Testis (tissue), 3 donors: ENCODE measurements around the gene RASL11B. TPM values are rescaled to one million over a fixed set of nuclear protein-coding genes. Genes with fewer than 3 reads are reported as not detected.

Source experiments
- DNase-seq: peaks from one replicate; pipeline ENCODE4 v3.0.0-alpha.2; 2019
- H3K27ac ChIP-seq, 2 donors: fragments of 200-600 bp; sonication (generic); one replicate each; pipeline ENCODE4 v1.5.1; 2019
- H3K27me3 ChIP-seq: fragments of 200-600 bp; sonication (generic); one replicate; pipeline ENCODE4 v1.5.1; 2019
- H3K36me3 ChIP-seq: fragments of 200-600 bp; sonication (generic); one replicate; pipeline ENCODE4 v1.5.1; 2017; ENCODE audit warnings: low read depth; ENCODE audit errors: missing control alignments
- H3K4me1 ChIP-seq: fragments of 200-600 bp; sonication (generic); one replicate; pipeline ENCODE4 v1.5.1; 2019
- H3K4me3 ChIP-seq, 2 donors: fragments of 200-600 bp; sonication (generic); one replicate each; pipeline ENCODE4 v1.5.1; 2017 to 2019
- H3K9me3 ChIP-seq: fragments of 200-600 bp; sonication (generic); one replicate; pipeline ENCODE4 v1.5.1; 2017
- CTCF ChIP-seq, 3 experiments: fragments of 450-650 bp in 2 of 3; fragments of 200-600 bp in 1 of 3; sonication (generic) in 1 of 3; IDR thresholded peaks; one replicate each; pipeline ENCODE4 v1.5.1; 2016 to 2019; ENCODE audit warnings: antibody characterized with exemption in 3 of 3, mild to moderate bottlenecking in 2 of 3, moderate library complexity in 1 of 3
- POLR2A ChIP-seq: fragments of 450-650 bp; IDR thresholded peaks from one replicate; pipeline ENCODE4 v1.6.1; 2017; ENCODE audit warnings: antibody characterized with exemption, mild to moderate bottlenecking, moderate library complexity
- WGBS, 2 donors: methylation state at CpG; one replicate each; pipeline ENCODE4 v1.1.5; 2018; 5-methylcytosine and 5-hydroxymethylcytosine counted together
- intact Hi-C: fragments of 100-400 bp; cut with DNase I; formaldehyde crosslinking; loops from one replicate; pipeline ENCODE4 v1.15.1; 2023; ENCODE audit warnings: low total_unique reads
- polyA plus RNA-seq: library from polyadenylated mRNA; stranded (reverse); fragments of 350-450 nt; fragmentation: Illumina TruSeq; extraction: RNeasy Lipid Tissue Mini Kit (QIAGEN cat#74804); gene quantifications from one replicate; pipeline ENCODE4 v1.2.3, GENCODE V29; 2014; ENCODE audit warnings: low read depth, low replicate concordance; ENCODE audit not compliant: insufficient read depth
- total RNA-seq, 2 donors: library from RNA; depleted of rRNA; stranded (reverse); fragments of >200 nt; gene quantifications; one replicate each; pipeline ENCODE4 v1.2.3, GENCODE V29; 2016

RASL11B gene
- total and polyA plus RNA-seq, 3 donors from 2014 or later = 15.3 to 25.5 (median 16.7) TPM

- Histone ChIP-seq H3K9me3 (no peaks in the 10 kb centered on the region), H3K4me1 (no peaks in the 10 kb centered on the region), H3K27ac (no peak overlapping the region), H3K36me3 (no peaks in the 10 kb centered on the region), H3K4me3 (no peak overlapping the region), H3K27me3 (no peaks in the 10 kb centered on the region)
- 90 to 92% methylated on average over 1 of the region's 1 CpG for WGBS, 2 donors
- TF ChIP-seq CTCF (IDR thresholded peaks at IDR 0.05) = no peak
- TF ChIP-seq POLR2A = no peak
- no peak for DNase-seq
- intact Hi-C loops = no loop called here
Observed at GRCh38 chr4:52823702-52824092, 38.4 kb upstream of the RASL11B start.

- WGBS, 2 donors = 95 to 97% methylated on average over 6 of the region's 6 CpGs
- TF ChIP-seq POLR2A (no peak), CTCF (IDR thresholded peaks at IDR 0.05) (no peak)
- intact Hi-C loops = no loop called here
- Histone ChIP-seq H3K4me3 (no peak overlapping the region), H3K9me3 (no peaks in the 10 kb centered on the region), H3K27ac (no peak overlapping the region), H3K36me3 (no peaks in the 10 kb centered on the region), H3K27me3 (no peaks in the 10 kb centered on the region), H3K4me1 (no peaks in the 10 kb centered on the region)
- no peak for DNase-seq
Observed at GRCh38 chr4:52824270-52824602, 37.9 kb upstream of the RASL11B start.

- Histone ChIP-seq H3K36me3 (no peaks in the 10 kb centered on the region), H3K27ac (no peak overlapping the region), H3K9me3 (no peaks in the 10 kb centered on the region), H3K27me3 (no peaks in the 10 kb centered on the region), H3K4me1 (no peaks in the 10 kb centered on the region), H3K4me3 (no peak overlapping the region)
- DNase-seq = no peak
- TF ChIP-seq POLR2A (no peak), CTCF (IDR thresholded peaks at IDR 0.05) (no peak)
- intact Hi-C loops = no loop called here
- WGBS, 2 donors = 65 to 72% methylated on average over 12 of the region's 12 CpGs
Observed at GRCh38 chr4:52824603-52825459, 37.3 kb upstream of the RASL11B start.

- no peak overlapping the region for H3K4me3 ChIP-seq
- 53 to 74% methylated on average over 3 of the region's 3 CpGs for WGBS, 2 donors
- intact Hi-C loops = no loop called here
- H3K27me3 ChIP-seq = no peaks in the 10 kb centered on the region
- no peak for DNase-seq
- no peaks in the 10 kb centered on the region for H3K36me3 ChIP-seq
- no peaks in the 10 kb centered on the region for H3K4me1 ChIP-seq
- no peaks in the 10 kb centered on the region for H3K9me3 ChIP-seq
- no peak for TF ChIP-seq CTCF (IDR thresholded peaks at IDR 0.05)
- no peak overlapping the region for H3K27ac ChIP-seq
Observed at GRCh38 chr4:52825460-52826090, 36.5 kb upstream of the RASL11B start.
